Occipital lobe (tissue), 2 donors: Measurements from ENCODE around the gene CNTNAP3B. TPM values are rescaled to one million over a fixed set of nuclear protein-coding genes. Genes with fewer than 3 reads are reported as not detected.
"Not testable (repeated sequence)": the region's sequence is repeated elsewhere in the genome, so short reads cannot be mapped to it uniquely, and the experiment has no call there.

Experiments used
- DNase-seq: peaks from one replicate; lab custom pipeline; 2025; lab: John Stamatoyannopoulos, UW
- total RNA-seq: library from RNA; depleted of rRNA; stranded (reverse); fragments of >200 nt; gene quantifications from one replicate; pipeline ENCODE4 v1.2.3, GENCODE V29; 2014

CNTNAP3B gene
- total RNA-seq, result 68.5 TPM

- not testable (repeated sequence) for DNase-seq
Measured at GRCh38 chr9:42129073-42129729, at the start of gene CNTNAP3B. Gene CNTNAP3B, minus strand, starts transcription at chr9:42129426. Its CDS starts 332 bp downstream, at chr9:42129094.

GRCh38 chr9:42160299-42160698 lies 31.1 kb upstream of the CNTNAP3B start:
- not testable (repeated sequence) for DNase-seq

GRCh38 chr9:42127056-42127841 lies 2.0 kb downstream of the CNTNAP3B start:
- DNase-seq, result not testable (repeated sequence)

GRCh38 chr9:42121007-42121406 lies 8.2 kb downstream of the CNTNAP3B start:
- DNase-seq, result not testable (repeated sequence)

GRCh38 chr9:42095929-42096328 lies 33.3 kb downstream of the CNTNAP3B start:
- not testable (repeated sequence) for DNase-seq

GRCh38 chr9:42084559-42084952 lies 44.7 kb downstream of the CNTNAP3B start:
- not testable (repeated sequence) for DNase-seq

- not testable (repeated sequence) for DNase-seq
Measured at GRCh38 chr9:42083877-42084558, 45.2 kb downstream of the CNTNAP3B start.

- DNase-seq, result not testable (repeated sequence)
Measured at GRCh38 chr9:42080376-42080775, 48.9 kb downstream of the CNTNAP3B start.

- not testable (repeated sequence) for DNase-seq
Measured at GRCh38 chr9:42074868-42075267, 54.4 kb downstream of the CNTNAP3B start.

- DNase-seq, result not testable (repeated sequence)
Measured at GRCh38 chr9:42071026-42071425, 58.2 kb downstream of the CNTNAP3B start.

GRCh38 chr9:42070035-42070799 lies 59.0 kb downstream of the CNTNAP3B start:
- DNase-seq, result not testable (repeated sequence)

- DNase-seq, result not testable (repeated sequence)
Measured at GRCh38 chr9:42053874-42054273, 75.4 kb downstream of the CNTNAP3B start.

GRCh38 chr9:42050701-42051100 lies 78.5 kb downstream of the CNTNAP3B start:
- DNase-seq, result not testable (repeated sequence)

GRCh38 chr9:42044422-42045010 lies 84.7 kb downstream of the CNTNAP3B start:
- not testable (repeated sequence) for DNase-seq

- DNase-seq, result not testable (repeated sequence)
Measured at GRCh38 chr9:42033541-42033940, 95.7 kb downstream of the CNTNAP3B start.

- DNase-seq, result not testable (repeated sequence)
Measured at GRCh38 chr9:42020639-42021038, 108.6 kb downstream of the CNTNAP3B start.

- not testable (repeated sequence) for DNase-seq
Measured at GRCh38 chr9:42018220-42018922, 110.9 kb downstream of the CNTNAP3B start.

- not testable (repeated sequence) for DNase-seq
Measured at GRCh38 chr9:42014317-42014716, 114.9 kb downstream of the CNTNAP3B start.

GRCh38 chr9:41991607-41992006 lies 137.6 kb downstream of the CNTNAP3B start:
- DNase-seq, result not testable (repeated sequence)

GRCh38 chr9:41980271-41980670 lies 149.0 kb downstream of the CNTNAP3B start:
- not testable (repeated sequence) for DNase-seq
